KOPT-K1 (cell line): ENCODE data around the gene THSD7A.

Source experiments
- H3K27ac ChIP-seq: fragments of 200-600 bp; sonication (generic); 2 replicates; pipeline ENCODE4 v1.5.1; 2016; ENCODE audit warnings: antibody characterized with exemption, mild to moderate bottlenecking, low read depth, low read length; ENCODE audit not compliant: poor library complexity, severe bottlenecking
- H3K36me3 ChIP-seq: fragments of 200-600 bp; sonication (generic); 2 replicates; pipeline ENCODE4 v1.5.1; 2017; ENCODE audit warnings: antibody characterized with exemption, mild to moderate bottlenecking, low read length, moderate library complexity; ENCODE audit not compliant: insufficient read depth
- H3K9me3 ChIP-seq: fragments of 200-600 bp; sonication (generic); 2 replicates; pipeline ENCODE4 v1.5.1; 2017; ENCODE audit warnings: antibody characterized with exemption, low read length, mild to moderate bottlenecking; ENCODE audit not compliant: insufficient read depth, poor library complexity, severe bottlenecking

THSD7A gene

GRCh38 chr7:11623093-11623678 is 208.8 kb downstream of the THSD7A start:
- H3K27ac ChIP-seq, result no peak overlapping the region

GRCh38 chr7:11620406-11621253 is 211.4 kb downstream of the THSD7A start:
- Histone ChIP-seq H3K27ac (no peak overlapping the region), H3K36me3 (no peaks in the 10 kb centered on the region), H3K9me3 (no peaks in the 10 kb centered on the region)

More at GRCh38 chr7:11623093-11623678, 208.8 kb downstream of the THSD7A start:
- no peaks in the 10 kb centered on the region for H3K36me3 ChIP-seq
- no peaks in the 10 kb centered on the region for H3K9me3 ChIP-seq

GRCh38 chr7:11616466-11616865 is 215.5 kb downstream of the THSD7A start:
- H3K9me3 ChIP-seq, result no peaks in the 10 kb centered on the region
- H3K27ac ChIP-seq, result no peak overlapping the region

GRCh38 chr7:11615174-11615573 is 216.8 kb downstream of the THSD7A start:
- no peaks in the 10 kb centered on the region for H3K36me3 ChIP-seq
- H3K27ac ChIP-seq, result no peak overlapping the region
- H3K9me3 ChIP-seq, result no peaks in the 10 kb centered on the region

More at GRCh38 chr7:11616466-11616865, 215.5 kb downstream of the THSD7A start:
- no peaks in the 10 kb centered on the region for H3K36me3 ChIP-seq

GRCh38 chr7:11613292-11613930 is 218.6 kb downstream of the THSD7A start:
- Histone ChIP-seq H3K27ac (no peak overlapping the region), H3K36me3 (no peaks in the 10 kb centered on the region), H3K9me3 (no peaks in the 10 kb centered on the region)

GRCh38 chr7:11612737-11613136 is 219.3 kb downstream of the THSD7A start:
- no peak overlapping the region for H3K27ac ChIP-seq
- no peaks in the 10 kb centered on the region for H3K9me3 ChIP-seq
- H3K36me3 ChIP-seq, result no peaks in the 10 kb centered on the region

GRCh38 chr7:11609096-11609670 is 222.8 kb downstream of the THSD7A start:
- H3K36me3 ChIP-seq, result no peaks in the 10 kb centered on the region
- H3K27ac ChIP-seq, result no peak overlapping the region
- H3K9me3 ChIP-seq, result no peaks in the 10 kb centered on the region

- no peak overlapping the region for H3K27ac ChIP-seq
- no peaks in the 10 kb centered on the region for H3K36me3 ChIP-seq
- H3K9me3 ChIP-seq, result no peaks in the 10 kb centered on the region
Observed at GRCh38 chr7:11607686-11608085, 224.3 kb downstream of the THSD7A start.

- no peak overlapping the region for H3K27ac ChIP-seq
- no peaks in the 10 kb centered on the region for H3K9me3 ChIP-seq
- H3K36me3 ChIP-seq, result no peaks in the 10 kb centered on the region
Observed at GRCh38 chr7:11605749-11606148, 226.2 kb downstream of the THSD7A start.

- Histone ChIP-seq H3K27ac (no peak overlapping the region), H3K9me3 (no peaks in the 10 kb centered on the region), H3K36me3 (no peaks in the 10 kb centered on the region)
Observed at GRCh38 chr7:11604505-11604904, 227.5 kb downstream of the THSD7A start.

GRCh38 chr7:11601761-11602160 is 230.2 kb downstream of the THSD7A start:
- H3K9me3 ChIP-seq, result no peaks in the 10 kb centered on the region
- H3K36me3 ChIP-seq, result no peaks in the 10 kb centered on the region
- no peak overlapping the region for H3K27ac ChIP-seq

- Histone ChIP-seq H3K27ac (no peak overlapping the region), H3K9me3 (no peaks in the 10 kb centered on the region), H3K36me3 (no peaks in the 10 kb centered on the region)
Observed at GRCh38 chr7:11593322-11593721, 238.7 kb downstream of the THSD7A start.

- no peaks in the 10 kb centered on the region for H3K9me3 ChIP-seq
Observed at GRCh38 chr7:11592699-11593098, 239.3 kb downstream of the THSD7A start.

GRCh38 chr7:11591943-11592342 is 240.1 kb downstream of the THSD7A start:
- Histone ChIP-seq H3K9me3 (no peaks in the 10 kb centered on the region), H3K27ac (no peak overlapping the region), H3K36me3 (no peaks in the 10 kb centered on the region)

More at GRCh38 chr7:11592699-11593098, 239.3 kb downstream of the THSD7A start:
- Histone ChIP-seq H3K36me3 (no peaks in the 10 kb centered on the region), H3K27ac (no peak overlapping the region)

- no peaks in the 10 kb centered on the region for H3K9me3 ChIP-seq
- H3K27ac ChIP-seq, result no peak overlapping the region
- no peaks in the 10 kb centered on the region for H3K36me3 ChIP-seq
Observed at GRCh38 chr7:11591055-11591633, 240.9 kb downstream of the THSD7A start.
